Bronchial epithelial cell (primary cell): ENCODE measurements around the gene ABHD2. TPM values are rescaled to one million over a fixed set of nuclear protein-coding genes. Genes with fewer than 3 reads are reported as not detected.

Experiments used
- DNase-seq: peaks from one replicate; pipeline ENCODE4 v3.0.0-alpha.2; 2010; ENCODE audit warnings: low read depth
- FAIRE-seq: peaks from 2 replicates; lab custom pipeline; 2011; peaks lifted over from hg19 to GRCh38; lab: Jason Lieb, UNC
- H3K27me3 ChIP-seq: 2 replicates; pipeline ENCODE4 v1.5.1; 2011; ENCODE audit warnings: low read length; ENCODE audit not compliant: control insufficient read depth, insufficient read depth
- H3K36me3 ChIP-seq: 2 replicates; pipeline ENCODE4 v1.5.1; 2011; ENCODE audit warnings: low read length; ENCODE audit not compliant: control insufficient read depth, insufficient read depth
- H3K4me3 ChIP-seq: 2 replicates; pipeline ENCODE4 v1.5.1; 2011; ENCODE audit warnings: mild to moderate bottlenecking, low read depth, low read length, control low read depth
- total RNA-seq: library from RNA; depleted of rRNA; stranded (reverse); fragments of >200 nt; gene quantifications from 2 replicates; pipeline ENCODE4 v1.2.1, GENCODE V29; 2014
- TF ChIP-seq, protein P1 (sequence below): IDR thresholded peaks from 2 replicates; pipeline ENCODE4 v1.5.1; 2011; ENCODE audit warnings: mild to moderate bottlenecking, moderate library complexity, low read length, control low read depth, inconsistent platforms; ENCODE audit not compliant: insufficient read depth, severe bottlenecking

The ABHD2 gene
- total RNA-seq, 1 donor from 2014 or later = 35.5 TPM

DNA sequence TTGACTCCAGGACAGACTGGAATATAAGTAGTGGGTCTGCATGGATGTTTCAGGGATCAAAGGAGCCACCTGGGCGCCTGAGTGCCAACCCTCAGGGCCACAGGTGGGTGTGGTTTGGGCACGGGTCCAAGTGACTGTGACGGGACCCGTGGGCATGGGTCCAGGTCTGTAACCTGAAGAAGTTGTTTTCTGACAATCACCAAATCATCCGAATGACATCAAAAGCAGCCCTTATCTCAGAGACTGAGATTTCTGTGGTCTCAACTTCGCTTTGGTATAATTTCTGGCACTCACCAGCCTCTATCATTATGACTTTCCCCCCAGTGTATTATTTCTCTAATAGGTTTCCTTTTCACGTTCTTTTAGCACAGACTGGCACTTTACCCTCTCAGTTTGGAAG is 108.7 kb downstream of the ABHD2 start:
- DNase-seq (peak; percentile 25), FAIRE-seq (no peak)
- H3K36me3 ChIP-seq = peaks cover 1% of the 10 kb centered on the region
- H3K4me3 ChIP-seq = no peak overlapping the region
- TF ChIP-seq, protein P1, sequence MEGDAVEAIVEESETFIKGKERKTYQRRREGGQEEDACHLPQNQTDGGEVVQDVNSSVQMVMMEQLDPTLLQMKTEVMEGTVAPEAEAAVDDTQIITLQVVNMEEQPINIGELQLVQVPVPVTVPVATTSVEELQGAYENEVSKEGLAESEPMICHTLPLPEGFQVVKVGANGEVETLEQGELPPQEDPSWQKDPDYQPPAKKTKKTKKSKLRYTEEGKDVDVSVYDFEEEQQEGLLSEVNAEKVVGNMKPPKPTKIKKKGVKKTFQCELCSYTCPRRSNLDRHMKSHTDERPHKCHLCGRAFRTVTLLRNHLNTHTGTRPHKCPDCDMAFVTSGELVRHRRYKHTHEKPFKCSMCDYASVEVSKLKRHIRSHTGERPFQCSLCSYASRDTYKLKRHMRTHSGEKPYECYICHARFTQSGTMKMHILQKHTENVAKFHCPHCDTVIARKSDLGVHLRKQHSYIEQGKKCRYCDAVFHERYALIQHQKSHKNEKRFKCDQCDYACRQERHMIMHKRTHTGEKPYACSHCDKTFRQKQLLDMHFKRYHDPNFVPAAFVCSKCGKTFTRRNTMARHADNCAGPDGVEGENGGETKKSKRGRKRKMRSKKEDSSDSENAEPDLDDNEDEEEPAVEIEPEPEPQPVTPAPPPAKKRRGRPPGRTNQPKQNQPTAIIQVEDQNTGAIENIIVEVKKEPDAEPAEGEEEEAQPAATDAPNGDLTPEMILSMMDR = no peak
- H3K27me3 ChIP-seq = no peaks in the 10 kb centered on the region

DNA sequence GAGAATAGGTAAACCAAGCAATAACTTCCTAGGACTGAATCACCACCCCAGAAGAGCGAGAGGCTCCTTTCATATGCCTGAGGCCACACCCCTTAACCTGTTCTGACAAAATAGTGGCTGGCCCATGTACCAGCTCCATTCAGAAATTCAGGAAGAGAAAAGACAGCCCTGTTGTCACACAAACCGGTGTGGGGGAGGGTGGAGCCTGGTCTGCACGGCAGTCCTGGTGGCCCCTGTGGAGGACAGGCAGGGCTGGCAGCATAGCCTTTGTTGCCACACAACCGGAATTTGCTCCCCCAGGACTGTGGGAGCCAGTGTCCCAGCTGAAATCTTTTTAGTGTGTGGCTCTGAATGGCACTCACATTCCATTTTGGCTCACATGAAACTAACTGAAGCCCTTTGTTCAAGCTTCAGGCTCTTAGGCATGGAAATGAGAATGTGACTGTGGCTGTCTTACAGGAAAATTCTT is 109.3 kb downstream of the ABHD2 start:
- no peak for FAIRE-seq
- peaks cover 1% of the 10 kb centered on the region for H3K36me3 ChIP-seq
- DNase-seq = peak; percentile 78
- H3K27me3 ChIP-seq = no peaks in the 10 kb centered on the region
- TF ChIP-seq, protein P1 = no peak
- no peak overlapping the region for H3K4me3 ChIP-seq

DNA sequence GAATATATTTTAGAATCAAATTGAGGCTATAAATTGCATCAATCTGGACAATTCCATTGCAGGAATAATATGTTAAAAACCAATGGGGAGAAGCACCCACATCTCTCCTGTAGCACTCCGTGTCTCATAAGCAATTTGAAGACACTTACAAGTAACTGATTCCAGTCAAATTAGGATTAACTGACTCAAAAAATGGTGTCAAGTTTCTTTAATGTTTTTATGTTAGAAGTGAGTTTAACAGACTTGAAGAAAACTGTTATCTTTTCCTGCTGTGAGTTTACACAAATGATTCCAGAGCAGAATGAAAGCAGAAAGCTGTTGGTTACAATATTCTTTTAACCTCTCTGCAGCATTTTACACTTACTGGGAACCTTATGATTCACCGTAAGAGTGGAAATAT is 109.9 kb downstream of the ABHD2 start:
- Histone ChIP-seq H3K4me3 (no peak overlapping the region), H3K27me3 (no peaks in the 10 kb centered on the region), H3K36me3 (no peaks in the 10 kb centered on the region)
- TF ChIP-seq, protein P1 = no peak
- FAIRE-seq = no peak
- DNase-seq = no peak

DNA sequence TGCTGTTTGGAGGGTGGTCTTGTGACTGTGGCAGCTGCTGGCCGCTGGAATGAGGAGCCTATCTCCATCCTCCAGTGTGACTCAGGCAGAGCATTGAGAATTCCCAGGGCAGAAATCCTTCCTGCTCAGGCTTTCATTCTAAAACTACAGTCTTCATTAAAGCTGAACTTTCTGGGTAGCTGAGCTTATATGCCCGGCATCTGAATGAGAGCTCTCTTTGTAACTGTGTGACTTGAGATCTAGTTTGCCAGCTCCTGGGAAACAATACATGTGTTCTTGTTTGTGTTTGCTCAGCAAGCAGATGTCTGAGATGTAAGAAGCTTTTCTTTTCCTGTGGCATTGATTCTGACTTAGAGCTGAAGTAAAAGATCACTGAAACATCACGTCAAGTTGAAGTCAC is 110.7 kb downstream of the ABHD2 start:
- Histone ChIP-seq H3K4me3 (no peak overlapping the region), H3K36me3 (no peaks in the 10 kb centered on the region), H3K27me3 (no peaks in the 10 kb centered on the region)
- TF ChIP-seq, protein P1 = no peak
- FAIRE-seq (no peak), DNase-seq (no peak)

DNA sequence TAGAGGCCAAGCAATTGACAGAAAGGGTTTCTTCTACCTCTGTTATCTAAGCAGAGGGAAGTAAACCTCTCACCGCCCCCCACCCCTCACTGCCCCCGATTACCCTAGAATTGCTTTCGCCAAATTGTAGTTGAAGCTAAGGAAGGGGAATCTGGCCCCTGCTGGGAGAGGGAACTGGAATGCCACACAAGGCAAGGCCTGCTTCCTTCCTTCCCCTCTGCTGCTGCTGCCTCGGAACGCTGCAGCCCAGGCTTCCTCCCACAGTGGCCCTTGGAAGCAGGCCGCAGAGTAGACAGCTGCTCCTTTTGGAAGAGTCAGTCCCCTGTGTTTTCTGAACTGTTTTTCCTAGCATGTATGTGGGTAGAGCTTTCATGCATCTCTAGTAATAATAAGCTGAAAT is 111.5 kb downstream of the ABHD2 start:
- no peak for FAIRE-seq
- no peaks in the 10 kb centered on the region for H3K27me3 ChIP-seq

DNA sequence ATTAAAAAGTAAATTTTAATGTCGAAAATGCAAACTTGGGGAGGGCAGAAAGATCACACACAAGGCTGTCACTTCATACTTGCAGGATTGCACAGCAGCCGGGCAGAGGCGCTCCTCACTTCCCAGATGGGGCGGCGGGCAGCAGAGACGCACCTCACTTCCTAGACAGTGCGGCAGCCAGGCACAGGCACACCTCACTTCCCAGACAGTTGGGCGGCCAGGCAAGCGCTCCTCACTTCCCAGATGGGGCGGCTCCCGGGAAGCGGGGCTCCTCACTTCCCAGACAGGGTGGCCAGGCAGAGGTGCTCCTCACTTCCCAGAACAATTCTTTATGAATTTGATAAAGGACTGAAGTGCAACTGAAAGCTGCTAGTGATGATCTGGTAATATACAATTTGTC is 111.9 kb downstream of the ABHD2 start:
- Histone ChIP-seq H3K36me3 (no peaks in the 10 kb centered on the region), H3K4me3 (no peak overlapping the region), H3K27me3 (no peaks in the 10 kb centered on the region)
- DNase-seq (no peak), FAIRE-seq (no peak)
- TF ChIP-seq, protein P1 = no peak

More for the DNA sequence above, 111.5 kb downstream of the ABHD2 start:
- no peak overlapping the region for H3K4me3 ChIP-seq
- no peak for DNase-seq
- no peaks in the 10 kb centered on the region for H3K36me3 ChIP-seq
- TF ChIP-seq, protein P1 = no peak
